Endodermal cell (in vitro differentiated cells): Measurements from ENCODE around the gene CDKN2D. TPM values are rescaled to one million over a fixed set of nuclear protein-coding genes. Genes with fewer than 3 reads are reported as not detected.

Source experiments
- DNase-seq: peaks from one replicate; pipeline ENCODE4 v3.0.0-alpha.2; 2017
- H3K27ac ChIP-seq: 2 replicates; pipeline ENCODE4 v1.5.1; 2013; ENCODE audit warnings: mild to moderate bottlenecking, low read depth, low read length, moderate library complexity
- H3K27me3 ChIP-seq: 2 replicates; pipeline ENCODE4 v1.6.1; 2013; ENCODE audit warnings: mild to moderate bottlenecking, low read length, moderate library complexity; ENCODE audit not compliant: insufficient read depth, control insufficient read depth, poor library complexity, severe bottlenecking
- H3K36me3 ChIP-seq: 2 replicates; pipeline ENCODE4 v1.7.0; 2013; ENCODE audit warnings: mild to moderate bottlenecking, low read length, moderate library complexity; ENCODE audit not compliant: control insufficient read depth, insufficient read depth
- H3K4me1 ChIP-seq: one replicate; pipeline ENCODE4 v1.7.0; 2013; ENCODE audit warnings: low read length; ENCODE audit not compliant: control insufficient read depth, insufficient read depth
- H3K4me3 ChIP-seq: 2 replicates; pipeline ENCODE4 v1.5.1; 2013; ENCODE audit warnings: mild to moderate bottlenecking, low read length, moderate library complexity
- H3K9ac ChIP-seq: 2 replicates; pipeline ENCODE4 v1.6.1; 2013; ENCODE audit warnings: mild to moderate bottlenecking, low read length, moderate library complexity; ENCODE audit not compliant: poor library complexity, severe bottlenecking; ENCODE audit errors: extremely low read depth
- H3K9me3 ChIP-seq: 2 replicates; pipeline ENCODE4 v1.6.1; 2013; ENCODE audit warnings: mild to moderate bottlenecking, low read length, moderate library complexity; ENCODE audit not compliant: control insufficient read depth
- H3K27ac Mint-ChIP-seq: 2 replicates; pipeline ENCODE4 v1.8.0; 2020; ENCODE audit warnings: mixed read lengths
- H3K27me3 Mint-ChIP-seq: 2 replicates; pipeline ENCODE4 v1.8.0; 2021; ENCODE audit warnings: mild to moderate bottlenecking, mixed read lengths; ENCODE audit not compliant: insufficient read depth
- H3K36me3 Mint-ChIP-seq: 2 replicates; pipeline ENCODE4 v1.8.0; 2020; ENCODE audit warnings: low read depth, mixed read lengths
- H3K4me1 Mint-ChIP-seq: 2 replicates; pipeline ENCODE4 v1.8.0; 2020; ENCODE audit warnings: mixed read lengths
- H3K4me3 Mint-ChIP-seq: 2 replicates; pipeline ENCODE4 v1.8.0; 2020; ENCODE audit warnings: mild to moderate bottlenecking, moderate library complexity, mixed read lengths
- H3K9me3 Mint-ChIP-seq: 2 replicates; pipeline ENCODE4 v1.8.0; 2020; ENCODE audit warnings: mild to moderate bottlenecking, mixed read lengths
- CTCF ChIP-seq: fragments of 200-600 bp; sonication (generic); conservative IDR thresholded peaks from 2 replicates; pipeline ENCODE4 v1.5.0; 2021; ENCODE audit warnings: antibody characterized with exemption, mild to moderate bottlenecking
- WGBS, 2 experiments: methylation state at CpG; one replicate each; pipeline versions ENCODE4 v1.1.5 to v1.1.7; 2013; ENCODE audit warnings: missing lambda C conversion rate in 2 of 2, mixed read lengths in 1 of 2; ENCODE audit not compliant: insufficient coverage in 1 of 2, insufficient read length in 1 of 2; 5-methylcytosine and 5-hydroxymethylcytosine counted together
- total RNA-seq, 2 donors: library from RNA; stranded (reverse); fragmentation: NEBNext Ultra II Directional in 1 of 2; extraction: Animal tissue kit (Norgen Biotek cat#: 25700) in 1 of 2; gene quantifications; 2 replicates in 1 of 2; 3 replicates in 1 of 2; pipeline ENCODE4 v1.2.1, GENCODE V29; 2021

Gene CDKN2D
- total RNA-seq, 2 donors from 2014 or later = 3.5 to 4.6 TPM

DNA sequence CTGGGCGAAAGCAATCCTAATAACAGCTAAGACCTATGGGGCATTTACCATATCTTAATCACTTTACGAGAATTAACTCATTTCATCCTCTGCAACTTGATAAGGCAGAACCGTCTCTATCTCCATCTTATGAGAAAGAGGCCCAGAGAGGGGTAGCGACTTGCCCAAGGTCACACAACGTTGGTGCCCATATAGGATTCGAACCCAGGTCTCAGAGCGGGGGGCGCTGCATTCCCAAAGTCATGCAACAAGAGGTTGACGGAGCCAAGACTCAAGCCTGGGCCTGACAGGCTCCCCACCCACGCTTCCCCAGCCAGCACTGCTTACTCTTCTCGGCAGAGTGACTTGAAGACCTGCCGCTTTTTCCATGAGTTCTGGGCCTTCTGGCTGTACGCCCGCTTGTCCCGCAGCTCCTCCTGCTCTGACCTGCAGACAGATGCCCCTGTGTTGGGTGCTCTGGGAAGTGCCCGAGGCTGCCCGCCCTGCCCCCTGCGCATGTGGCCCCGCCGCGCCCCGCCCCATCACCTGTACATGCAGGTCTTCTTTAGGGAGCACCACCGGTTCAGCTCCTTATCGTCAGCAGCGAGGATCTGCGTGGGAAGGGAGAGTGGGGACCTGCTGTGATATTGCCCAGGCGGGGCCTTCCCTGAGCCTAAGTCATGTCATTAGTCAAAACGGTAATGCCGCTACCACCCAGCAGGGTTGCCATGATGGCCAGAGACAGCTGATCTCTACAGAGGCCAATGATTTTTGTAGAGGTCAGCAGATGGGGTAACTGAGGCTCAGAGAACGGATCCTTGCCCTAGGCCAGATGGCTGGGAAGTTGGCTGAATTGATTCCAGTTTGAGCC, 13.8 kb downstream of the CDKN2D start:
- no peak overlapping the region for H3K4me3 Mint-ChIP-seq
- Histone ChIP-seq H3K9me3 (no peaks in the 10 kb centered on the region), H3K27me3 (no peaks in the 10 kb centered on the region), H3K4me3 (no peak overlapping the region), H3K27ac (peak overlapping the region; percentile 16), H3K36me3 (peaks cover 62% of the 10 kb centered on the region), H3K9ac (no peak overlapping the region), H3K4me1 (no peaks in the 10 kb centered on the region)
- no peaks in the 10 kb centered on the region for H3K9me3 Mint-ChIP-seq
- TF ChIP-seq CTCF = peak; percentile 58
- H3K4me1 Mint-ChIP-seq = no peaks in the 10 kb centered on the region
- peak; percentile 64 for DNase-seq
- H3K36me3 Mint-ChIP-seq = peaks cover 69% of the 10 kb centered on the region
- H3K27ac Mint-ChIP-seq = no peak overlapping the region
- H3K27me3 Mint-ChIP-seq = no peaks in the 10 kb centered on the region
- WGBS, 2 experiments = 87 to 90% methylated on average over 19 to 30 of the region's 30 CpGs

DNA sequence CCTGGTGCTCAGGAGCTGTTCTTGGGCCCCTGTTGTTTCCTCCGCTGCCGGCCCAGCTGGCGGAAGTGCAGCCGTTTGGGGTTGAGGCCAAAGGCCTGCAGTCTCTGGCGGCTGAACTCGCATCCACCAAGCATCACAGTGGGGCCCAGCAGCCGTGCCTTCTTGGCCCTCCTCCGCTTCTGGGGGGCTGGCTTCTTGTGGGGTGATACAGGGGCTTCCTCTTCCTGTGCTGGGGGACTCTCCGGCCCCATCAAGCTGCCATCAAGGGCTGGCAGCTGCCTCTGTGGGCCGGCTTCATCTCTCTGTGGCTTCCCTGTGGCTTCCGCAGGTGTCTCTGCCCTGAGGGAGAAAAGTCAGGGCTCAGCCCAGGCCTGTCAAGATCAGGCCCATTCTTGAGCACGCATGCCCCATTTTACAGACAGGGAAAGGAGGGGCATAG, 14.8 kb downstream of the CDKN2D start:
- no peak overlapping the region for H3K9ac ChIP-seq
- Mint-ChIP-seq H3K27ac (no peak overlapping the region), H3K27me3 (no peaks in the 10 kb centered on the region), H3K36me3 (peaks cover 69% of the 10 kb centered on the region), H3K4me1 (no peaks in the 10 kb centered on the region), H3K4me3 (no peak overlapping the region), H3K9me3 (no peaks in the 10 kb centered on the region)
- WGBS, 2 experiments = 95 to 100% methylated on average over 3 to 12 of the region's 12 CpGs
- H3K4me1 ChIP-seq = no peaks in the 10 kb centered on the region
- H3K9me3 ChIP-seq = no peaks in the 10 kb centered on the region
- TF ChIP-seq CTCF = no peak
- H3K36me3 ChIP-seq = peaks cover 54% of the 10 kb centered on the region
- H3K27me3 ChIP-seq = no peaks in the 10 kb centered on the region
- H3K27ac ChIP-seq = no peak overlapping the region
- no peak overlapping the region for H3K4me3 ChIP-seq
- no peak for DNase-seq

DNA sequence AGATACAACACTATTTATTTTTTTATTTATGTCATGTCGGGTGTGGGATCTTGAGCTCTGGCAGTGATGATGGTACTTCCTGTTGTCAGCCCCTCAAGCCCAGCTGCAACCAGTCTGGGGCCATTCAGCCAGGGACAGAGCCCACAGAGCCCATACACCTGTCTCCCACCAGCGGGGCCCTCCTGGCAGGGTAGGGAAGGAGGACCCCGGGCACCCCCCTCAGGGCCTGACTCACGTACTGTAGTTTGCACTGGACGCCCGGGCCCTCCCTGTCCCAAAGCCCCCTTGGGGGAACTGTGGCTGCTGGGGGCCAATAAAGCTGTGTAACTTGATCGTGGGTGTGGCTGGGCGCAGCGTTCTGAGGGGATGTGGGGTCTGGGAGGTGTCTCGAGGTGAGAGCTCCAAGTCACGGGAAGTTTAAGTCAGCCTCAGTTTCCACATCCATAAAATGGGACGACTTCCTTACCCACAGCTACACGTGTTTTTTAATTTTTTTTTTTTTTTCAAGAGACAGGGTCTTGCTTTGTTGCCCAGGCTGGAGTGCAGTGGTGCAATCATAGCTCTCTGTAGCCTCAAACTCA, 15.6 kb downstream of the CDKN2D start:
- peaks cover 73% of the 10 kb centered on the region for H3K36me3 Mint-ChIP-seq
- H3K9me3 ChIP-seq = no peaks in the 10 kb centered on the region
- no peaks in the 10 kb centered on the region for H3K4me1 ChIP-seq
- no peaks in the 10 kb centered on the region for H3K27me3 Mint-ChIP-seq
- H3K27ac Mint-ChIP-seq = no peak overlapping the region
- TF ChIP-seq CTCF = no peak
- no peak overlapping the region for H3K9ac ChIP-seq
- no peaks in the 10 kb centered on the region for H3K27me3 ChIP-seq
- WGBS, 2 experiments = 91 to 94% methylated on average over 10 to 13 of the region's 13 CpGs
- no peaks in the 10 kb centered on the region for H3K9me3 Mint-ChIP-seq
- no peaks in the 10 kb centered on the region for H3K4me1 Mint-ChIP-seq
- no peak overlapping the region for H3K27ac ChIP-seq
- H3K4me3 ChIP-seq = no peak overlapping the region
- DNase-seq = no peak
- H3K36me3 ChIP-seq = peaks cover 62% of the 10 kb centered on the region
- H3K4me3 Mint-ChIP-seq = no peak overlapping the region
